Upper lobe of right lung (tissue), 1 donor: ENCODE results near the gene MTF1. TPM values are rescaled to one million over a fixed set of nuclear protein-coding genes. Genes with fewer than 3 reads are reported as not detected.

Experiments used
- ATAC-seq: fragments of 200-7000 bp; cut with Tn5 transposase; one replicate; pipeline ENCODE4 v1.9.1; 2020; ENCODE audit warnings: mild to moderate bottlenecking, moderate library complexity
- DNase-seq: peaks from one replicate; pipeline ENCODE4 v3.0.0-alpha.2; 2020
- H3K27ac ChIP-seq: fragments of 200-600 bp; one replicate; pipeline ENCODE4 v1.8.0; 2022
- H3K27me3 ChIP-seq: fragments of 200-600 bp; one replicate; pipeline ENCODE4 v1.8.0; 2022; ENCODE audit warnings: mild to moderate bottlenecking
- H3K36me3 ChIP-seq: fragments of 200-600 bp; one replicate; pipeline ENCODE4 v1.8.0; 2022
- H3K4me1 ChIP-seq: fragments of 200-600 bp; one replicate; pipeline ENCODE4 v1.8.0; 2022
- H3K4me3 ChIP-seq: fragments of 200-600 bp; one replicate; pipeline ENCODE4 v1.8.0; 2022; ENCODE audit warnings: mild to moderate bottlenecking
- H3K9me3 ChIP-seq: fragments of 200-600 bp; one replicate; pipeline ENCODE4 v1.8.0; 2022
- intact Hi-C: fragments of 100-400 bp; cut with DNase I; formaldehyde crosslinking; loops from one replicate; pipeline ENCODE4 v1.11.0; 2022
- total RNA-seq: library from RNA; stranded (reverse); fragmentation: NEBNext Ultra II Directional; extraction: Animal tissue kit (Norgen Biotek cat#: 25700); gene quantifications from one replicate; pipeline ENCODE4 v1.2.1, GENCODE V29; 2021
- TF ChIP-seq, protein P1 (sequence below): fragments of 200-600 bp; IDR thresholded peaks from one replicate; pipeline ENCODE4 v1.8.0; 2022; ENCODE audit warnings: antibody characterized with exemption
- donor health status: DM: no; HTN: yes; CAD: no; lungs with severe emphysema.

The MTF1 gene
- total RNA-seq, 1 donor from 2014 or later = 26.3 TPM

DNA sequence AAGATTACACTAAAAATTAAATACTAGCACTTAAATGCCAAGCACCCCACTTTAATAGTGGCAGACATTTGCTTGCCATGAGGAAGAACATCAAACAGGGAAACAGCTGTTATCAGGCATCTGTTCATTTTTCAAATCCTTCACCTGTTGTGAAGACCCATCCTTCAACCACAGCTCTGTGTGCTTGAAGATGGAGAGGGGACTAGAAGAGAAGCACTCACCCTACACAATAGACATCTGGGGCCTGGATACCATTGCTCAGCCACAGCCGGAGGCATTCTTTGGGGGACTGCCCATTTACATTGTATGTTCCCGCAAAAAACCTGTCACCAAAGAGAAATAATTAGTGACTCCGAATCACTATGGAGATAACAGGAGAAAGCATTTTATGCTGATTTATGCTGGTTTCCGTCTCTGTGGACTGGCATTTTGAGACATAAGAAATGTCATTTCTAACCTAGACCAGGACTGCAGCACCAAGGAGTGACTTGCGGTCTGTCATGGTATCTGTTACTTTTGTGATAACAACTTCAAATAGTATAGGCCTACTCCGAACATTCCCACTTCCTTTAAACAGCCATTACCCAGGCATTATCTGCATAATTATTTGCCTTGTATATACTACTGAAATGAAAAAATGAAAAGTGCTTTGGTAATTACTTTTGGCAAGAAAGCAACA, 28.8 kb upstream of the MTF1 start:
- Histone ChIP-seq H3K27ac (no peak overlapping the region), H3K4me3 (no peak overlapping the region), H3K36me3 (peaks cover 85% of the 10 kb centered on the region), H3K4me1 (peaks cover 4% of the 10 kb centered on the region), H3K9me3 (no peaks in the 10 kb centered on the region), H3K27me3 (no peaks in the 10 kb centered on the region)
- no peak for DNase-seq
- intact Hi-C loops = loop anchor here (10.0 kb wide), 1 partner anchor 97 kb away; no protein-coding TSS in a partner anchor
- no peak for ATAC-seq
- TF ChIP-seq, protein P1, sequence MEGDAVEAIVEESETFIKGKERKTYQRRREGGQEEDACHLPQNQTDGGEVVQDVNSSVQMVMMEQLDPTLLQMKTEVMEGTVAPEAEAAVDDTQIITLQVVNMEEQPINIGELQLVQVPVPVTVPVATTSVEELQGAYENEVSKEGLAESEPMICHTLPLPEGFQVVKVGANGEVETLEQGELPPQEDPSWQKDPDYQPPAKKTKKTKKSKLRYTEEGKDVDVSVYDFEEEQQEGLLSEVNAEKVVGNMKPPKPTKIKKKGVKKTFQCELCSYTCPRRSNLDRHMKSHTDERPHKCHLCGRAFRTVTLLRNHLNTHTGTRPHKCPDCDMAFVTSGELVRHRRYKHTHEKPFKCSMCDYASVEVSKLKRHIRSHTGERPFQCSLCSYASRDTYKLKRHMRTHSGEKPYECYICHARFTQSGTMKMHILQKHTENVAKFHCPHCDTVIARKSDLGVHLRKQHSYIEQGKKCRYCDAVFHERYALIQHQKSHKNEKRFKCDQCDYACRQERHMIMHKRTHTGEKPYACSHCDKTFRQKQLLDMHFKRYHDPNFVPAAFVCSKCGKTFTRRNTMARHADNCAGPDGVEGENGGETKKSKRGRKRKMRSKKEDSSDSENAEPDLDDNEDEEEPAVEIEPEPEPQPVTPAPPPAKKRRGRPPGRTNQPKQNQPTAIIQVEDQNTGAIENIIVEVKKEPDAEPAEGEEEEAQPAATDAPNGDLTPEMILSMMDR = no peak

DNA sequence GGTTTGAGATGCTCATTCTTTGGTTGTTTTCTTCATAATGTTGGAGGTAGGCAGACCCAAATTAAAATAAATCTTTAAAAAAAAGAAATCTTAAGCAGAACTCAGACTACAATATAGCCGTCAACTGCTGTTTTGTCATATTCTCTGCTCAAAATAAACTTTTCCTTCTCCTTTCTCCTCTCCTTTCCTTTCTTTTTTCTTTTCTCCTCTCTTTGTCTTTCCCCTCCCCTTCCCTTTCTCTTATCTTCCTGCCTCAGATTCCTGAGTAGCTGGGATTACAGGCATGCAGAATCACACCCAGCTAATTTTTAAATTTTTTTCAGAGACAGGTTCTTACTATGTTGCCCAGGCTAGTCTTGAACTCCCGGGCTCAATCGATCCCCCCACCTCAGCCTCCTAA, 24.8 kb upstream of the MTF1 start:
- DNase-seq (no peak), ATAC-seq (no peak)
- Histone ChIP-seq H3K27me3 (no peaks in the 10 kb centered on the region), H3K4me1 (no peaks in the 10 kb centered on the region), H3K27ac (no peak overlapping the region), H3K4me3 (no peak overlapping the region), H3K9me3 (no peaks in the 10 kb centered on the region), H3K36me3 (peaks cover 98% of the 10 kb centered on the region)
- intact Hi-C loops = loop anchor here (10.0 kb wide), 1 partner anchor 101 kb away; no protein-coding TSS in a partner anchor
- TF ChIP-seq, protein P1 = no peak

DNA sequence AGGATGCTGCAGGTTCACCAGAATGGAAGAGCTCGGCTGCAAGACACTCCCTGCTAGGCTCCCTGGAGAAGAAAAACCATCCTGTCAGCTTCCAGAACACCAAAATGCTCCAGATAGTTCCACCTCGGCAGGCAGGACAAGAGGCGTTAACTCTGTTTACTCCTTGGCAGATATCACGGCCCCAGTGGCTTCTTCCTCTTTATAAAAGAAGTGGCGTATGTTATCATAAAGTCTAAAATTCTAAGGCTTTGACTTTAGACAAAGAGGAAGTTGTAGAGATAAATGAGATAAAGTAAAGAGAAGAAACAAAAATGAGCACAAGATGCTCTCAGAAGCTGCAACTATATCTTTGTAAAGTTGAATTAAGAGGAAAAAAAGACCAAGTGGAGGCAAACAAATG, 24.3 kb upstream of the MTF1 start:
- H3K36me3 ChIP-seq = peaks cover 97% of the 10 kb centered on the region
- no peaks in the 10 kb centered on the region for H3K9me3 ChIP-seq
- DNase-seq (no peak), ATAC-seq (no peak)
- intact Hi-C loops = loop anchor here (10.0 kb wide), 1 partner anchor 101 kb away; no protein-coding TSS in a partner anchor
- no peak overlapping the region for H3K27ac ChIP-seq
- TF ChIP-seq, protein P1 = no peak
- H3K4me3 ChIP-seq = no peak overlapping the region
- no peaks in the 10 kb centered on the region for H3K27me3 ChIP-seq
- no peaks in the 10 kb centered on the region for H3K4me1 ChIP-seq

DNA sequence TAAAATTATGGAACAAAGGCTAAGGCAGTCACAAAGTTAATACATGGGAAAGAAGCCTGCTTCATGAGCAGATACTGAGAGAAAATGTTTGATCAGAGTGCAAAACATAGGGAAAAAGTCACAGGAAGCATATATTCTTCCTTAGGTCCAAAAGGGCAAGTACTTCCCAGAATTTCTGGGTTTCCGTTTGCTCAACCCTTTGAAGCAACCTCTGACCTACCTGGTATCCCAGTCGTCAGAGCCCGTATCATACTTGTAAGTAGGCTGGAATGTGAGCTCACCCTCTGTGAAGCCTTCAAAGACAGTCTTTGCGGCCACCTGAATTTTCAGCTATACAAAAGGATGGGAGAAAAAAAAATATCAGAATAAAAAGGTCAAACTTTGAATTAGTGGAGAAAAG, 20.5 kb upstream of the MTF1 start:
- no peak overlapping the region for H3K4me3 ChIP-seq
- no peak for ATAC-seq
- intact Hi-C loops = loop anchor here (10.0 kb wide), 1 partner anchor 105 kb away; no protein-coding TSS in a partner anchor
- H3K36me3 ChIP-seq = peaks cover 94% of the 10 kb centered on the region
- H3K27me3 ChIP-seq = no peaks in the 10 kb centered on the region
- TF ChIP-seq, protein P1 = no peak
- no peak for DNase-seq
- H3K9me3 ChIP-seq = no peaks in the 10 kb centered on the region
- H3K27ac ChIP-seq = no peak overlapping the region
- H3K4me1 ChIP-seq = no peaks in the 10 kb centered on the region

DNA sequence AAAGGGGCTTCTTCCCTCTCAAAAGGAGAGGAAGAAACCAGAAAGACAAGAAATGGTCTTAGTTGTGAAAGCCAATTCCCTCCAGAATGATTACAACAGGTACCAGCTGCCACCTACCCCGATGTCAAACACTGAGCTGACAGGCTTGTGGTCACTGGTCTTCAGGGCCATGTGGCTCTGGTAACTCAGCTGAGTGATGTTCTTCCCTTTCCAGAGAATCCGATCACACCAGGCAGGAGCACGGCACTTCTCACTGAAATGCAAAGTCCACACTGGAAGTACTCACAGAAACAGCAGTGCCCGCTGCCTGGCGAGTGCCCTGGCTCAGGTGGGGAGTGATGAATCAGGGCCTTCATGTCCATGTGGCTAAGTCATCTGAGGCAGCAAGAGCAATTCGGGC, 18.7 kb upstream of the MTF1 start:
- TF ChIP-seq, protein P1 = no peak
- Histone ChIP-seq H3K36me3 (peaks cover 96% of the 10 kb centered on the region), H3K4me1 (no peaks in the 10 kb centered on the region), H3K27ac (no peak overlapping the region), H3K27me3 (no peaks in the 10 kb centered on the region), H3K9me3 (no peaks in the 10 kb centered on the region), H3K4me3 (no peak overlapping the region)
- intact Hi-C loops = no loop called here
- DNase-seq = no peak
- ATAC-seq = no peak
